Frontal cortex (tissue), 4 donors: ENCODE measurements around the gene POLE3. TPM values are rescaled to one million over a fixed set of nuclear protein-coding genes. Genes with fewer than 3 reads are reported as not detected.
"Not testable (repeated sequence)": the region's sequence is repeated elsewhere in the genome, so short reads cannot be mapped to it uniquely, and the experiment has no call there.

Source experiments
- DNase-seq, 2 donors: peaks; one replicate each; pipeline ENCODE4 v3.0.0; 2012; ENCODE audit warnings: low spot score in 2 of 2
- FAIRE-seq: peaks from 2 replicates; lab custom pipeline; 2012; peaks lifted over from hg19 to GRCh38; lab: Jason Lieb, UNC
- total RNA-seq: library from RNA; depleted of rRNA; stranded (reverse); fragments of >200 nt; gene quantifications from one replicate; pipeline ENCODE4 v1.2.3, GENCODE V29; 2014
- donor health status: control.
- donor health status: control.
- donor health status: control.

Gene POLE3
- total RNA-seq, 1 donor from 2014 or later = 39.5 TPM

DNA sequence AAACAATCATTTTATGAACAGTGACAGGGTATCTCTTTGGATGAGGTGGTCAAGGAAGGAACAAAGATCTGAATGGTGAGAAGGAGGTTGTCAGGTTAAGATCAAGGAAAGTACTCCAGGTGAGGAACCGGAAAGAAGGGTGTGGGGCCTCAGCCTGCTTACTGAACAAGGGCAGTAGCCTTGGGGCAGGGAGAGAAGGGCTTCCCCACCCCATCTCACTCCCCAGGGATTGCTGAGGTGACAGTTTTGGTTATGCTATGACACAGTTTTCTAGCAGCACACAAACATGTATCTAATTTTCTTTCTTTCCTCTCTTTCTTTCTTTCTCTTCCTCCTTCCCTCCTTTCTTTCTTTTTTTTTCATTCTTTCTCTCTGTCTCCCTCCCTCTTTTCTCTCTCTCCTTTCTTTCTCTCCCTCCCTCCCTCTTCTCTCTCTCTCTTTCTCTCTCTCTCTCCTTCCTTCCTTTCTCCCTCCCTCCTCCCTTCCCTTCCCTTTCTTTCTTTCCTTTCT is 29.6 kb downstream of the POLE3 start:
- FAIRE-seq = no peak

DNA sequence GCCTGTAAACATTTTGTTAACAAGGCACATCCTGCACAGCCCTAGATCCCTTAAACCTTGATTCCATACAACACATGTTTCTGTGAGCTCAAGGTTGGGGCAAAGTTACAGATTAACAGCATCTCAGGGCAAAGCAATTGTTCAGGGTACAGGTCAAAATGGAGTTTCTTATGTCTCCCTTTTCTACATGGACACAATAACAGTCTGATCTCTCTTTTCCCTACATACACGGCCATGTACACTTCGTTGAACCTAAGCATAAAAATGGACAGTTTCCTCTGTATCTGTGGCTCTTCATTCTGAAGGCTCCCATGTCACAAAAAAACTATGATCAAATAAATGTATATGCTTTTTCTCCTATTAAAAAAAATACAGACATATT is 30.7 kb downstream of the POLE3 start:
- FAIRE-seq, DNase-seq: not testable (repeated sequence)

More for the DNA sequence above, 29.6 kb downstream of the POLE3 start:
- no peak for DNase-seq

DNA sequence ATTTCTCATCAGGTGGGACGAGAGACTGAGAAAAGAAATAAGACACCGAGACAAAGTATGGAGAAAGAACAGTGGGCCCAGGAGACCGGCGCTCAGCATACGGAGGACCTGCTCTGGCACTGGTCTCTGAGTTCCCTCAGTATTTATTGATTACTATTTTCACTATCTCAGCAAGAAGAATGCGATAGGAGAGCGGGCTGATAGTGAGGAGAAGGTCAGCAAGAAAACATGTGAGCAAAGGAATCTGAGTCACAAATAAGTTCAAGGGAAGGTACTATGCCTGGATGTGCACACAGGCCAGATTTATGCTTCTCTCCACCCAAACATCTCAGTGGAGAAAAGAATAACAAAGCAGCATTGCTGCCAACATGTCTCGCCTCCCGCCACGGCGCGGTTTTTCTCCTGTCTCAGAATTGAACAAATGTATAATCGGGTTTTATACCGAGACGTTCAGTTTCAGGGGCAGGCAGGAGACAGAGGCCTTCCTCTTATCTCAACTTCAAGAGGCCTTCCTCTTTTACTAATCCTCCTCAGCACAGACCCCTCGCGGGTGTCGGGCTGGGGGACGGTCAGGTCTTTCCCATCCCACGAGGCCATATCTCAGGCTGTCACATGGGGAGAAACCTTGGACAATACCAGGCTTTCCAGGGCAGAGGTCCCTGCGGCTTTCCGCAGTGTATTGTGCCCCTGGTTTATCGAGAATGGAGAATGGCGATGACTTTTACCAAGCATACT is 31.2 kb downstream of the POLE3 start:
- not testable (repeated sequence) for FAIRE-seq, DNase-seq

- DNase-seq = peak; percentile 76 to 88
- FAIRE-seq = no peak
Measured at GRCh38 chr9:113376634-113377567, 33.6 kb downstream of the POLE3 start, which contains the start of gene HDHD3. Gene HDHD3 (minus strand): TSS chr9:113376986. CDS start chr9:113374354, 2,632 bp downstream.

- FAIRE-seq = no peak
- no peak for DNase-seq
Measured at GRCh38 chr9:113375057-113376023, 35.1 kb downstream of the POLE3 start.

DNA sequence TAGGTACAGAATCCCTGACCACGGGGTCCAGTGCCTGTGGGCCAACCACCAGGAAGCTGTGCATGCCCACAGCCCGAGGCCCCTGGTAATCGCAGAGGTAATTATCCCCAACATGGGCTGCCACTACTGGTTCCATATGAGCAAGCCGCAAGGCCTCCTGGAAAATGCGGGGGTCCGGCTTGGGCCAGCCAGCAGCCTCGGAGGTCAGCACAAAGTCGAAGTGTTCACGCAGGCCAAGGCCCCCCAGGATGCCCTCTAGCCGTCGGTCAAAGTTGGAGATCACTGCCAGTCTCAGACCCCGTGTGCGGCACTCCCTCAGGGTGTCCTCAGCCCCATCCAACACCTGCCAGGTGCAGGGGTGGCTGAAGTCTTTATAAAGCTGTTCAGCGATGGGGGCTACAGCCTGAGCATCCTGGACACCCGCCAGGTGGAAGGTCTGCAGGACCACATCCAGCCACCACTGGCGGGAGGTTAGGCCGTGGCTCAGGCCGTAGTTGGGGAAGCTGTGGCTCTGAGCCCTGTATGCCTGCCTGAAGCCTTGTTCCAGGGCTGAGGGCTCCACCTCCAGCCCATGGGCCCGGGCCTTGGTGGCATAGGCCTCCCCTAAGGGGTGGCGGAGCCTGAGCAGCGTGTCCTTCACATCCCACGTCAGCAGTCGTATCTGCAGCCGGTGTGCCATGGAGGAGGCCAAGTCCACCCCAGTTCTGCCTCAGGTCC is 36.6 kb downstream of the POLE3 start:
- DNase-seq (no peak), FAIRE-seq (no peak)

GRCh38 chr9:113373256-113373655 is 37.2 kb downstream of the POLE3 start:
- FAIRE-seq (no peak), DNase-seq (no peak)

- DNase-seq (no peak), FAIRE-seq (no peak)
Measured at GRCh38 chr9:113372059-113372458, 38.4 kb downstream of the POLE3 start.

DNA sequence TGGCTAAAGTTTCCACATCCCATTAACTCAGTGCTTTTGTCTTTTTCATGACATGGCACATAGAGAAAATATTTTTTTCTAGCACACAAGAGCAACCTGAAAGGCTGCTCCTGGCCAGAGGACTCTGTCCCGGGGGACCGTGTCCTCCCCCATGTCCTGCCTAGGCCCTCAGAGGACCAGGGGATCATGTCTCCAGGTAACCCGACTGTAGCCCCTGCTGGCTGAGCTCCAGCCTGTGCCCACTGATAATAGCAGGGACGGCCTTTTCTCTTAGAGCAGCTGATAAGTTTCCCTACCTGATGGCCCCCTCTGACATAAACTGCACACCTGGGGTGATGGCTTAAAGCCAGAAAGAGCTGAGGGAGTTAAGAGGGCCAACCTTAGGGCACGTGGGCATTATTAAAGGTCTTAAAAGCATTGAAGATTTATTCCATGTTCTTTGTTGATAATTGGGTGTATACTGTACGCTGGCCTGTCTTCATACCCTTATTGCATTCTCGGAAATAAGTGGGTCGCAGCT is 39.6 kb downstream of the POLE3 start:
- DNase-seq (no peak), FAIRE-seq (no peak)

DNA sequence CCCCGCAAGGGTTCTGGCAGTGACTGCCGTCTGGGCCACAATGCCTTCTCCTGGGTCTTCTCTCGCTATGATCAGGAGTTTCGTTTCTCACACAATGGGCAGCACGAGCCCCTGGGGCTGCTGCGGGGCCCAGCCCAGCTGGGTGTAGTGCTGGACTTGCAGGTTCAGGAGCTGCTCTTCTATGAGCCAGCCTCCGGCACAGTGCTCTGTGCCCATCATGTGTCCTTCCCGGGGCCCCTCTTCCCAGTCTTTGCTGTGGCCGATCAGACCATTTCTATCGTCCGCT is 40.7 kb downstream of the POLE3 start:
- no peak for FAIRE-seq
- DNase-seq = no peak

GRCh38 chr9:113368982-113369854 is 41.3 kb downstream of the POLE3 start:
- DNase-seq (no peak), FAIRE-seq (no peak)

- FAIRE-seq (no peak), DNase-seq (no peak)
Measured at GRCh38 chr9:113368348-113368981, 42.0 kb downstream of the POLE3 start.

DNA sequence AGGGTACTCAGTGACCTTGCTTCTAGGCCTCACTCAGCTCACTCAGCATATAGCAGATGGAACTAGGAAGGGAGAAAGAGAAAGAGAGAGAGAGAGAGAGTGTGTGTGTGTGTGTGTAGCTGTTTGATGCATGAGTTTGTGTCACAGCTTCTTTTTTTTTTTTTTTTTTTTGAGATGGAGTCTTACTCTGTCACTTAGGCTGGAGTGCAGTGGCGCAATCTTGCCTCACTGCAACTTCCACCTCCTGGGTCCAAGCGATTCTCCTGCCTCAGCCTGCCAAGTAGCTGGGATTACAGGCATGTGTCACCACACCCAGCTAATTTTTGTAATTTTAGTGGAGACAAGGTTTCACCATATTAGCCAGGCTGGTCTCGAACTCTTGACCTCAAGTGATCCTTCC is 44.8 kb downstream of the POLE3 start:
- not testable (repeated sequence) for DNase-seq, FAIRE-seq

GRCh38 chr9:113364951-113365350 is 45.5 kb downstream of the POLE3 start:
- FAIRE-seq = no peak
- no peak for DNase-seq

GRCh38 chr9:113363336-113363735 is 47.1 kb downstream of the POLE3 start:
- FAIRE-seq = no peak
- no peak for DNase-seq

GRCh38 chr9:113361304-113362018 is 49.0 kb downstream of the POLE3 start:
- no peak for DNase-seq

More at GRCh38 chr9:113361304-113362018, 49.0 kb downstream of the POLE3 start:
- no peak for FAIRE-seq
